NCI-H2081 treated with DMSO at 0.1 percent for 48 hours (cell line): Measurements from ENCODE around the gene MEPE.

ENCODE experiments used
- DNase-seq: peaks from one replicate; lab custom pipeline; 2025; lab: John Stamatoyannopoulos, UW

The MEPE gene

GRCh38 chr4:87843936-87844335, 11.2 kb downstream of the MEPE start:
- no peak for DNase-seq

GRCh38 chr4:87844452-87844851, 11.7 kb downstream of the MEPE start:
- no peak for DNase-seq

GRCh38 chr4:87846226-87846625, 13.5 kb downstream of the MEPE start:
- no peak for DNase-seq

- DNase-seq = no peak
Observed at GRCh38 chr4:87848622-87849351, 16.0 kb downstream of the MEPE start.

GRCh38 chr4:87849612-87850011, 16.8 kb downstream of the MEPE start:
- DNase-seq = no peak

GRCh38 chr4:87851332-87851731, 18.6 kb downstream of the MEPE start:
- no peak for DNase-seq

GRCh38 chr4:87851953-87852352, 19.2 kb downstream of the MEPE start:
- DNase-seq = no peak

- DNase-seq = no peak
Observed at GRCh38 chr4:87853108-87853507, 20.3 kb downstream of the MEPE start.

GRCh38 chr4:87853891-87854290, 21.1 kb downstream of the MEPE start:
- DNase-seq = no peak

- DNase-seq = no peak
Observed at GRCh38 chr4:87855559-87855958, 22.8 kb downstream of the MEPE start.

- DNase-seq = no peak
Observed at GRCh38 chr4:87856816-87857215, 24.0 kb downstream of the MEPE start.

GRCh38 chr4:87857789-87858188, 25.0 kb downstream of the MEPE start:
- DNase-seq = no peak

GRCh38 chr4:87862236-87862635, 29.5 kb downstream of the MEPE start:
- no peak for DNase-seq

- DNase-seq = no peak
Observed at GRCh38 chr4:87863486-87863885, 30.7 kb downstream of the MEPE start.

GRCh38 chr4:87864321-87864720, 31.6 kb downstream of the MEPE start:
- DNase-seq = no peak

- no peak for DNase-seq
Observed at GRCh38 chr4:87865288-87865687, 32.5 kb downstream of the MEPE start.

- DNase-seq = no peak
Observed at GRCh38 chr4:87865960-87866598, 33.3 kb downstream of the MEPE start.

- DNase-seq = no peak
Observed at GRCh38 chr4:87868522-87868921, 35.8 kb downstream of the MEPE start.

- no peak for DNase-seq
Observed at GRCh38 chr4:87872028-87872427, 39.3 kb downstream of the MEPE start.

- DNase-seq = no peak
Observed at GRCh38 chr4:87875191-87875590, 42.4 kb downstream of the MEPE start.

GRCh38 chr4:87880106-87880505, 47.3 kb downstream of the MEPE start:
- DNase-seq = no peak

GRCh38 chr4:87881115-87881514, 48.3 kb downstream of the MEPE start:
- DNase-seq = no peak

GRCh38 chr4:87882321-87882720, 49.6 kb downstream of the MEPE start:
- no peak for DNase-seq

GRCh38 chr4:87882861-87883260, 50.1 kb downstream of the MEPE start:
- DNase-seq = no peak
